Ishikawa (cell line): Measurements from ENCODE around the gene TMEFF1.

ENCODE experiments used
- CEBPB ChIP-seq: IDR thresholded peaks from 2 replicates; pipeline ENCODE4 v1.6.1; 2012
- CREB1 ChIP-seq: IDR thresholded peaks from 2 replicates; pipeline ENCODE4 v1.6.1; 2012; ENCODE audit warnings: low read depth
- EGR1 ChIP-seq: IDR thresholded peaks from 2 replicates; pipeline ENCODE4 v1.6.1; 2012
- EP300 ChIP-seq: IDR thresholded peaks from 2 replicates; pipeline ENCODE4 v1.6.1; 2012; ENCODE audit warnings: borderline replicate concordance
- FOXM1 ChIP-seq: IDR thresholded peaks from 2 replicates; pipeline ENCODE4 v1.6.1; 2012; ENCODE audit warnings: low read depth, borderline replicate concordance
- MAX ChIP-seq: IDR thresholded peaks from 2 replicates; pipeline ENCODE4 v1.6.1; 2012
- NFIC ChIP-seq: IDR thresholded peaks from 2 replicates; pipeline ENCODE4 v1.6.1; 2012
- RAD21 ChIP-seq: IDR thresholded peaks from 2 replicates; pipeline ENCODE4 v1.6.1; 2012; ENCODE audit warnings: low read depth
- REST ChIP-seq: IDR thresholded peaks from 2 replicates; pipeline ENCODE4 v1.6.1; 2012; ENCODE audit warnings: low read depth, mild to moderate bottlenecking
- TAF1 ChIP-seq: IDR thresholded peaks from 2 replicates; pipeline ENCODE4 v1.6.1; 2012; ENCODE audit warnings: low read depth, mild to moderate bottlenecking
- TCF12 ChIP-seq: IDR thresholded peaks from 2 replicates; pipeline ENCODE4 v1.6.1; 2012; ENCODE audit warnings: low read depth
- TEAD4 ChIP-seq: IDR thresholded peaks from 2 replicates; pipeline ENCODE4 v1.6.1; 2012
- USF1 ChIP-seq: IDR thresholded peaks from 2 replicates; pipeline ENCODE4 v1.6.1; 2012
- YY1 ChIP-seq: IDR thresholded peaks from 2 replicates; pipeline ENCODE4 v1.6.1; 2012; ENCODE audit warnings: low read depth
- ZBTB7A ChIP-seq: IDR thresholded peaks from 2 replicates; pipeline ENCODE4 v1.6.1; 2012; ENCODE audit warnings: low read depth

Gene TMEFF1

GRCh38 chr9:100449420-100449819 is 23.5 kb upstream of the TMEFF1 start:
- TF ChIP-seq TAF1, result no peak
- no peak for TF ChIP-seq USF1
- no peak for TF ChIP-seq ZBTB7A
- TF ChIP-seq TCF12, result no peak
- TF ChIP-seq CEBPB, result no peak
- no peak for TF ChIP-seq NFIC

GRCh38 chr9:100452894-100453293 is 20.1 kb upstream of the TMEFF1 start:
- no peak for TF ChIP-seq TEAD4
- no peak for TF ChIP-seq EP300
- TF ChIP-seq USF1, result no peak
- no peak for TF ChIP-seq CREB1
- TF ChIP-seq RAD21, result no peak
- TF ChIP-seq CEBPB, result no peak
- TF ChIP-seq EGR1, result no peak
- TF ChIP-seq ZBTB7A, result no peak
- TF ChIP-seq TAF1, result no peak
- no peak for TF ChIP-seq TCF12
- no peak for TF ChIP-seq YY1
- no peak for TF ChIP-seq MAX
- TF ChIP-seq FOXM1, result no peak
- TF ChIP-seq REST, result no peak
- TF ChIP-seq NFIC, result no peak

- TF ChIP-seq TEAD4, result no peak
- TF ChIP-seq MAX, result no peak
- TF ChIP-seq TAF1, result no peak
- TF ChIP-seq CREB1, result no peak
- TF ChIP-seq REST, result no peak
- no peak for TF ChIP-seq CEBPB
- no peak for TF ChIP-seq NFIC
- no peak for TF ChIP-seq YY1
- TF ChIP-seq RAD21, result no peak
- no peak for TF ChIP-seq ZBTB7A
- no peak for TF ChIP-seq USF1
- no peak for TF ChIP-seq EP300
- no peak for TF ChIP-seq FOXM1
- no peak for TF ChIP-seq TCF12
- no peak for TF ChIP-seq EGR1
Measured at GRCh38 chr9:100455470-100455869, 17.5 kb upstream of the TMEFF1 start.

- TF ChIP-seq TCF12, result no peak
- TF ChIP-seq USF1, result no peak
- no peak for TF ChIP-seq MAX
- no peak for TF ChIP-seq RAD21
- TF ChIP-seq REST, result no peak
- no peak for TF ChIP-seq CREB1
- no peak for TF ChIP-seq NFIC
- TF ChIP-seq CEBPB, result no peak
- TF ChIP-seq YY1, result no peak
- TF ChIP-seq ZBTB7A, result no peak
- TF ChIP-seq EP300, result no peak
- TF ChIP-seq FOXM1, result no peak
- no peak for TF ChIP-seq TAF1
- no peak for TF ChIP-seq EGR1
- TF ChIP-seq TEAD4, result no peak
Measured at GRCh38 chr9:100457517-100457916, 15.4 kb upstream of the TMEFF1 start.
